Gastroesophageal sphincter (tissue), 3 donors: ENCODE data around the gene CLSTN1.

Experiments used
- EP300 ChIP-seq: sonication (generic); formaldehyde crosslinking; IDR thresholded peaks from one replicate; pipeline ENCODE4 v1.6.1; 2017; ENCODE audit warnings: antibody characterized with exemption, mild to moderate bottlenecking
- POLR2A ChIP-seq, 2 donors: fragments of 450-650 bp; IDR thresholded peaks; one replicate each; pipeline ENCODE4 v1.6.1; 2017; ENCODE audit warnings: antibody characterized with exemption in 2 of 2, mild to moderate bottlenecking in 2 of 2, moderate library complexity in 1 of 2
- POLR2AphosphoS5 ChIP-seq: sonication (generic); formaldehyde crosslinking; IDR thresholded peaks from one replicate; pipeline ENCODE4 v1.6.1; 2017; ENCODE audit warnings: antibody characterized with exemption
- TF ChIP-seq, protein P1 (sequence below), 4 experiments: fragments of 200-600 bp in 2 of 4; fragments of 450-650 bp in 2 of 4; sonication (generic) in 1 of 4; IDR thresholded peaks; one replicate each; pipeline ENCODE4 v1.5.1; 2017 to 2019; ENCODE audit warnings: antibody characterized with exemption in 4 of 4, mild to moderate bottlenecking in 2 of 4, moderate library complexity in 2 of 4

GRCh38 chr1:9844756-9845155, 21.0 kb upstream of the CLSTN1 start:
- TF ChIP-seq POLR2AphosphoS5, result no peak
- TF ChIP-seq, protein P1, sequence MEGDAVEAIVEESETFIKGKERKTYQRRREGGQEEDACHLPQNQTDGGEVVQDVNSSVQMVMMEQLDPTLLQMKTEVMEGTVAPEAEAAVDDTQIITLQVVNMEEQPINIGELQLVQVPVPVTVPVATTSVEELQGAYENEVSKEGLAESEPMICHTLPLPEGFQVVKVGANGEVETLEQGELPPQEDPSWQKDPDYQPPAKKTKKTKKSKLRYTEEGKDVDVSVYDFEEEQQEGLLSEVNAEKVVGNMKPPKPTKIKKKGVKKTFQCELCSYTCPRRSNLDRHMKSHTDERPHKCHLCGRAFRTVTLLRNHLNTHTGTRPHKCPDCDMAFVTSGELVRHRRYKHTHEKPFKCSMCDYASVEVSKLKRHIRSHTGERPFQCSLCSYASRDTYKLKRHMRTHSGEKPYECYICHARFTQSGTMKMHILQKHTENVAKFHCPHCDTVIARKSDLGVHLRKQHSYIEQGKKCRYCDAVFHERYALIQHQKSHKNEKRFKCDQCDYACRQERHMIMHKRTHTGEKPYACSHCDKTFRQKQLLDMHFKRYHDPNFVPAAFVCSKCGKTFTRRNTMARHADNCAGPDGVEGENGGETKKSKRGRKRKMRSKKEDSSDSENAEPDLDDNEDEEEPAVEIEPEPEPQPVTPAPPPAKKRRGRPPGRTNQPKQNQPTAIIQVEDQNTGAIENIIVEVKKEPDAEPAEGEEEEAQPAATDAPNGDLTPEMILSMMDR (IDR thresholded peaks at IDR 0.05), result no peak
- no peak for TF ChIP-seq EP300
- TF ChIP-seq POLR2A (IDR thresholded peaks at IDR 0.05), result no peak
